K562 (cell line): ENCODE data around the gene ASMTL. TPM values are rescaled to one million over a fixed set of nuclear protein-coding genes. Genes with fewer than 3 reads are reported as not detected.
A peak's percentile ranks its signal among the peaks of the same experiment; 100 is the strongest.

Experiments
- ATAC-seq: fragments of 200-7000 bp; cut with Tn5 transposase; 3 replicates; pipeline ENCODE4 v1.9.1; 2020; ENCODE audit warnings: moderate library complexity
- BruUV-seq: library from RNA; stranded (reverse); fragments of 400-500 nt; replicated peaks from 2 replicates; lab custom pipeline; 2021; lab: Mats Ljungman, UMichigan
- CTCF ChIA-PET: fragments of 300-600 bp; formaldehyde crosslinking; extraction: SDS; loops from one replicate; lab custom pipeline; 2021; ENCODE audit warnings: low intra/inter-chr PET ratio; lab: Yijun Ruan, JAX
- POLR2A ChIA-PET: fragments of 300-600, 350-650 bp; sonication (Branson Sonifier 250); formaldehyde crosslinking; extraction: SDS; loops from one replicate; lab custom pipeline; 2021; ENCODE audit warnings: antibody characterized with exemption, inconsistent platforms; lab: Yijun Ruan, JAX
- DNase-seq, 4 experiments: peaks; one replicate each; pipeline versions ENCODE4 v3.0.0 to v3.0.0-alpha.2; 2011 to 2018; ENCODE audit warnings: low spot score in 3 of 4, mixed read lengths in 3 of 4; ENCODE audit errors: extremely low read depth in 1 of 4
- FAIRE-seq: peaks from 2 replicates; lab custom pipeline; 2011; peaks lifted over from hg19 to GRCh38; lab: Jason Lieb, UNC
- H2AFZ ChIP-seq: 2 replicates; pipeline ENCODE4 v1.6.0; 2011; ENCODE audit warnings: low read depth, low read length, control low read depth, inconsistent platforms
- H3K27ac ChIP-seq: fragments of 200-600 bp; 3 replicates; pipeline ENCODE4 v1.8.0; 2011; ENCODE audit warnings: low read depth, mild to moderate bottlenecking, control low read depth, inconsistent platforms, low read length, moderate library complexity, mixed read lengths; ENCODE audit errors: extremely low read depth
- H3K27me3 ChIP-seq, 2 experiments: fragments of 300-600 bp in 1 of 2; 2 replicates in 1 of 2; 3 replicates in 1 of 2; pipeline versions ENCODE4 v1.6.0 to v1.8.0; 2011; ENCODE audit warnings: inconsistent platforms in 2 of 2, low read length in 2 of 2, mild to moderate bottlenecking in 1 of 2, mixed read lengths in 1 of 2, moderate library complexity in 1 of 2; ENCODE audit not compliant: control insufficient read depth in 2 of 2, insufficient read depth in 2 of 2
- H3K36me3 ChIP-seq: fragments of 300-600 bp; 3 replicates; pipeline ENCODE4 v1.8.0; 2011; ENCODE audit warnings: mild to moderate bottlenecking, low read length, inconsistent platforms; ENCODE audit not compliant: control insufficient read depth, insufficient read depth
- H3K4me1 ChIP-seq, 2 experiments: fragments of 200-600 bp in 1 of 2; replicated peaks in 1 of 2; 2 replicates in 1 of 2; 3 replicates in 1 of 2; pipeline versions ENCODE4 v1.5.1 to v1.8.0; 2011; ENCODE audit warnings: inconsistent platforms in 2 of 2, low read length in 2 of 2, mild to moderate bottlenecking in 1 of 2, mixed read lengths in 1 of 2, moderate library complexity in 1 of 2; ENCODE audit not compliant: control insufficient read depth in 2 of 2, insufficient read depth in 2 of 2
- H3K4me2 ChIP-seq: 2 replicates; pipeline ENCODE4 v1.6.1; 2011; ENCODE audit warnings: low read length, control low read depth, inconsistent platforms, mixed read lengths; ENCODE audit not compliant: insufficient read depth
- H3K4me3 ChIP-seq: fragments of 200-600 bp; sonication (generic), shearing (Covaris generic); 2 replicates; pipeline ENCODE4 v1.5.1; 2016; ENCODE audit warnings: control low read depth, inconsistent platforms
- H3K79me2 ChIP-seq: fragments of 200-600 bp; 3 replicates; pipeline ENCODE4 v1.8.0; 2011; ENCODE audit warnings: low read length, inconsistent platforms; ENCODE audit not compliant: control insufficient read depth, insufficient read depth
- H3K9ac ChIP-seq, 2 experiments: 2 replicates each; pipeline versions ENCODE4 v1.6.0 to v1.6.1; 2011; ENCODE audit warnings: low read depth in 2 of 2, low read length in 2 of 2, control low read depth in 1 of 2, inconsistent platforms in 1 of 2, mild to moderate bottlenecking in 1 of 2, mixed read lengths in 1 of 2; ENCODE audit not compliant: insufficient read depth in 1 of 2
- H3K9me1 ChIP-seq: one replicate; pipeline ENCODE4 v1.6.0; 2011; ENCODE audit warnings: inconsistent platforms, mild to moderate bottlenecking, low read length, moderate library complexity; ENCODE audit not compliant: control insufficient read depth, insufficient read depth
- H3K9me3 ChIP-seq: replicated peaks from 2 replicates; pipeline ENCODE4 v1.5.1; 2011; ENCODE audit warnings: low read depth, low read length, inconsistent platforms; ENCODE audit not compliant: control insufficient read depth, insufficient read depth
- H4K20me1 ChIP-seq: replicated peaks from 2 replicates; pipeline ENCODE4 v1.6.1; 2011; ENCODE audit warnings: low read length, inconsistent platforms, mixed read lengths; ENCODE audit not compliant: control insufficient read depth, insufficient read depth
- CREB3 ChIP-seq: fragments of 450-650 bp; conservative IDR thresholded peaks from 2 replicates; pipeline ENCODE4 v1.6.1; 2016; ENCODE audit warnings: missing genetic modification characterization, low read depth, mild to moderate bottlenecking, missing compliant biosample characterization, moderate library complexity
- FOS ChIP-seq: IDR thresholded peaks from 3 replicates; pipeline ENCODE4 v1.6.1; 2011; ENCODE audit not compliant: insufficient read length; ENCODE audit errors: extremely low read depth
- FOXK2 ChIP-seq, 2 experiments: fragments of 450-650 bp; IDR thresholded peaks in 1 of 2; conservative IDR thresholded peaks in 1 of 2; 2 replicates each; pipeline ENCODE4 v1.6.1; 2016; ENCODE audit warnings: low read depth in 2 of 2, mild to moderate bottlenecking in 1 of 2
- HINFP ChIP-seq: fragments of 450-650 bp; conservative IDR thresholded peaks from 2 replicates; pipeline ENCODE4 v1.6.1; 2016; ENCODE audit warnings: missing genetic modification characterization, low read depth, mild to moderate bottlenecking, control low read depth, missing compliant biosample characterization
- NR2C2 ChIP-seq, 2 experiments: fragments of 200-800 bp in 1 of 2; sonication (Bioruptor generic) in 1 of 2; sonication (generic) in 1 of 2; formaldehyde crosslinking in 1 of 2; IDR thresholded peaks; 2 replicates each; pipeline versions ENCODE4 v1.6.1 to v1.8.0; 2016 to 2022; ENCODE audit warnings: mild to moderate bottlenecking in 1 of 2, missing compliant biosample characterization in 1 of 2, missing genetic modification characterization in 1 of 2, missing genetic modification reagents in 1 of 2
- PRPF4 ChIP-seq: fragments of 200-400 bp; formaldehyde crosslinking; IDR thresholded peaks from one replicate; pipeline ENCODE4 v1.6.1; 2017; ENCODE audit warnings: low read length, low read depth, mild to moderate bottlenecking; ENCODE audit not compliant: insufficient read depth, poor library complexity, severe bottlenecking
- RUNX1 ChIP-seq: sonication (generic); IDR thresholded peaks from 2 replicates; pipeline ENCODE4 v1.6.1; 2016; ENCODE audit warnings: antibody characterized with exemption, low read depth
- SMARCB1 ChIP-seq: IDR thresholded peaks from 2 replicates; pipeline ENCODE4 v1.6.1; 2011; ENCODE audit warnings: improper control_type of control experiment, low read depth; ENCODE audit not compliant: insufficient read length
- ZNF263 ChIP-seq: sonication (generic); formaldehyde crosslinking; IDR thresholded peaks from 2 replicates; pipeline ENCODE4 v1.8.0; 2022; ENCODE audit warnings: mild to moderate bottlenecking, missing genetic modification reagents, borderline replicate concordance
- ZNF740 ChIP-seq, 3 experiments: fragments of 200-800 bp in 1 of 3; sonication (Bioruptor generic) in 1 of 3; sonication (generic) in 1 of 3; formaldehyde crosslinking in 1 of 3; IDR thresholded peaks; 2 replicates each; pipeline versions ENCODE4 v1.6.1 to v1.8.0; 2016 to 2022; ENCODE audit warnings: mild to moderate bottlenecking in 2 of 3, missing compliant biosample characterization in 2 of 3, missing genetic modification characterization in 2 of 3, missing genetic modification reagents in 1 of 3
- ZNF766 ChIP-seq: fragments of 200-800 bp; sonication (Bioruptor generic); conservative IDR thresholded peaks from 2 replicates; pipeline ENCODE4 v1.6.1; 2016; ENCODE audit warnings: missing genetic modification characterization, missing compliant biosample characterization
- WGBS: fragments of 100-300 bp; shearing (Covaris generic); methylation state at CpG from one replicate; pipeline ENCODE4 v1.1.6; 2016; ENCODE audit warnings: low coverage, mixed read lengths; ENCODE audit not compliant: insufficient coverage; ENCODE audit errors: missing lambda C conversion rate; 5-methylcytosine and 5-hydroxymethylcytosine counted together
- in situ Hi-C: fragments of 300-500 bp; cut with MboI; formaldehyde crosslinking; loops from 4 replicates; pipeline ENCODE4 v1.15.0; 2018; ENCODE audit warnings: inconsistent platforms, mixed read lengths
- intact Hi-C: fragments of 100-400 bp; cut with micrococcal nuclease; formaldehyde crosslinking; loops from 2 replicates; pipeline ENCODE4 v1.14.2; 2022
- polyA plus RNA-seq, 8 experiments: library from polyadenylated mRNA; depleted of rRNA in 4 of 8; stranded (reverse) in 5 of 8; unstranded in 3 of 8; fragments of >200 nt; fragmentation: Nextera tagmentation in 2 of 8; fragmentation: Illumina TruSeq in 1 of 8; extraction: Ambion mirVana in 2 of 8; extraction: Trizol in 1 of 8; gene quantifications; 2 replicates each; pipeline versions ENCODE4 v1.2.1 to v1.2.3, GENCODE V29; 2011 to 2014; ENCODE audit warnings: inconsistent platforms in 1 of 8, missing spikeins in 1 of 8
- total RNA-seq, 7 experiments: library from RNA; depleted of rRNA in 6 of 7; stranded (reverse); fragments of >200 nt in 6 of 7; fragmentation: Illumina TruSeq in 2 of 7; extraction: Trizol in 2 of 7; gene quantifications; 2 replicates each; pipeline versions ENCODE4 v1.2.1 to v1.2.3, GENCODE V29; 2011 to 2021; ENCODE audit warnings: low replicate concordance in 1 of 7
- TF ChIP-seq, protein P1 (sequence below): fragments of 250-450 bp; sonication (Bioruptor Pico); IDR thresholded peaks from 2 replicates; pipeline ENCODE4 v1.5.0; 2021; ENCODE audit warnings: mild to moderate bottlenecking, moderate library complexity

ASMTL gene
- total and polyA plus RNA-seq, 9 of the 15 experiments (the other 6 are each of a cell fraction or from before 2014, with no cell fraction given) = 0.56 to 20.6 (median 7.6) TPM

DNA sequence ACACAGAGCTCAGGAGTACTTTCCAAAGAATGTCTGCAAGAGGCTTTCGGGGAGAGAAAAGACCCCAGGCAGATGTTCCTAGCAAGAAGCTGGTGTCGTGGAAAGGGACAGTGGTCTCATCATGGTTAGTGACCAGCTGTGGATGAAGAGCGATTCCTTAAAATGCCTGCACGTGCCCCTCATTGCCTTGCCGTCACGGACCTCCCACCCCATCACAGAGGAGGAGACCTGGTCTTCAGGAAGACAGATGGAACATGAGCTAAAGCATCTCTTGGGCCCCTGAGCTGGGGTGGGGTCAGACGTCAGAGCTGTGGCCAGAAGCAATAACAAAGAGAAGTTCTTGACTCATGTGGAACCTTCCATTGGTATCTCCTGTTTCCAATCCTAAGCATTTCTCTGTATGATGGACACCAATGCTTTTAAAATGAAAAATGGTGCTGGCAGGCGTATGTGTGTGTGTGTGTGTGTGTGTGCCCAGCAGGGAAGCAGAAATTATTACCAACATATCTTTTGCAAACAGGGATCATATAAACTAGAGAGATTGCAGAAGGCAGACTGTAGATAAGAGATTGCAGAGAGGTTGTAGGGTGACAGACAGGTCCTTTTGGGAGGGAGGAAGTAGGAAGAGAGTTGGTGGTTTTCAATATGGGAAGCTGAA lies 25.2 kb upstream of the ASMTL start:
- Histone ChIP-seq H3K27me3 (no peaks in the 10 kb centered on the region), H2AFZ (no peak overlapping the region), H3K79me2 (no peaks in the 10 kb centered on the region), H3K4me1 (peaks cover 14 to 20% of the 10 kb centered on the region in 2 experiments; a peak in 3 of 5 replicates), H3K9me3 (no peaks in the 10 kb centered on the region), H3K4me2 (peak overlapping the region; percentile 49), H3K4me3 (no peak overlapping the region), H4K20me1 (no peaks in the 10 kb centered on the region), H3K36me3 (no peaks in the 10 kb centered on the region), H3K9me1 (no peaks in the 10 kb centered on the region), H3K27ac (no peak overlapping the region), H3K9ac (no peak overlapping the region)
- CTCF ChIA-PET = no interaction called here
- ATAC-seq = peak; percentile 12
- POLR2A ChIA-PET = no interaction called here
- no TSS peak for BruUV-seq
- intact Hi-C loops (no loop called here), in situ Hi-C loops (no loop called here)
- WGBS = 0% methylated on average over 5 of the region's 8 CpGs
- peak in 2 of 4 experiments; percentile 17 to 36 for DNase-seq
- FAIRE-seq = no peak
- TF ChIP-seq ZNF263 (no peak), HINFP (no peak), RUNX1 (no peak), ZNF740 (CRISPR knock-in tag; IDR thresholded peaks at IDR 0.05) (no peak), ZNF740 (tag; IDR thresholded peaks at IDR 0.05) (no peak), FOS (no peak), ZNF766 (CRISPR knock-in tag) (peak; percentile 31; the same call in 1 of the 2 replicates), PRPF4 (no peak), FOXK2 (conservative IDR thresholded peaks at IDR 0.05 in 1 of 2, IDR thresholded peaks at IDR 0.05 in 1 of 2; ENCODE audit: low read depth in 2 of 2) (peak in 1 of 2 experiments; percentile 41; a peak in 1 of 4 replicates), CREB3 (tag) (no peak), SMARCB1 (no peak), NR2C2 (CRISPR knock-in tag; IDR thresholded peaks at IDR 0.05) (no peak), NR2C2 (tag; IDR thresholded peaks at IDR 0.05) (peak; percentile 37; the same call in 1 of the 2 replicates)
- TF ChIP-seq, protein P1, sequence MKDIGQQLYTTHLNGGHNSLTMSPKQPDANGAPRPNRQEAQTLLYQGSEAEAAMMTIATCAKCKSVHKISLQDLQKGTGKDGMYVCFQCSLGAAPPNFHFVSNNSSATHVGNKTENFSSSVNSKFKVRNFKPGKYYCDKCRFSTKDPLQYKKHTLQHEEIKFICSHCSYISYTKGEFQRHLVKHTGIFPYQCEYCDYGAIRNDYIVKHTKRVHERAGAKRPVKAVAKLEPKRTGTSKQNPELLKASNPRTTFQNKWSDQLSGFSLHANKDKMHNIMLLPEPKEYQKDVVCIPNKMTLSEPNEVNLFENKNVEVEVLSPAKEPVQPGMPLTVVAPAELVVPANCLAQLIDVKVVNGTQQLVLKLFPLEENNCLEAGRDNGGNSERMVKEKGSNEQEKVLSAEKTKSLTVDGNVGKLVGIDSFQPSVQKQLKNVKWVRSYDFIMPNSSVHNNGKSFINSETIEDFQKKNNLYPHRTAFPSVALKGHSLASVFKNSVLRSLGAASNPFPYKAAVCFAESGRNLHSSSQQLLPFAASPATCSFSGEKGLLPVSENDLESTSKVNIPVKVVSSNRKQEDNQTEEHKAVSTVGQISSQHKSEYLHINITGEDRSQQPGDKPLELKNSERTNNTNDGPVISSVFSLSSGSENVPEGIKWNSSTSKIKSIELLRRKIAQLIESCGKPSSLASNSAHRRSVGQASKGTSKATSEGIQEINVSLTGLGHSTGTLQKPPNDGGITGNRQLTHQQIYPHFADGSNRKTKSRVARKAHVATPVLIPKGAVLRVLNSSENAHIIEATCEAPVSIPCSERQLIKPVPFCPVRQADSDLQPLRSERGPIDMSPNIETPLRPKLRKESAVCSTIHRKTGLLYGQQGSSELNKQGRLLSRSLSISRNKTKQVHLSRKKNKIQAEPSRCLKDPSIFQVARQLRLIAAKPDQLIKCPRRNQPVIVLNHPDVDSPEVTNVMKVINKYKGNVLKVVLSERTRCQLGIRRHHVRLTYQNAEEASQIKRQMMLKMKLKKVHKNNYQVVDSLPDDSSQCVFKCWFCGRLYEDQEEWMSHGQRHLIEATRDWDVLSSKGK = no peak
